Bronchial smooth muscle cell (primary cell): ENCODE results near the gene TDRD1. TPM values are rescaled to one million over a fixed set of nuclear protein-coding genes. Genes with fewer than 3 reads are reported as not detected.

Experiments
- total RNA-seq: library from RNA; depleted of rRNA; stranded (reverse); fragments of >200 nt; gene quantifications from 2 replicates; pipeline ENCODE4 v1.2.1, GENCODE V29; 2014

The TDRD1 gene
- total RNA-seq: 0.16 TPM in 1 of 2 replicates, not detected in the other

GRCh38 chr10:114179148-114179547, at the start of gene TDRD1:
Gene TDRD1, plus strand, starts transcription at chr10:114179353. Its CDS starts 8,479 bp downstream, at chr10:114187832.

GRCh38 chr10:114173921-114174694, 5.0 kb upstream of the TDRD1 start, which contains the start of gene CCDC186:
Gene CCDC186, minus strand, starts transcription at chr10:114174203. Its CDS starts 10,935 bp downstream, at chr10:114163268.

GRCh38 chr10:114239117-114239993, 60.2 kb downstream of the TDRD1 start, which contains the start of gene VWA2:
Gene VWA2, plus strand, starts transcription at chr10:114239254. Its CDS starts 9,460 bp downstream, at chr10:114248714.

Other genes starting within 250 kb of the TDRD1 start
- not detected in 2 replicates for gene ADRB1, start 135.5 kb upstream of the TDRD1 start, total RNA-seq
- gene CCDC186, start 5.2 kb upstream of the TDRD1 start, total RNA-seq: 11.7 and 23.5 TPM in 2 replicates
- gene VWA2, start 59.9 kb downstream of the TDRD1 start, total RNA-seq: 0.86 and 0.95 TPM in 2 replicates
- 0.16 and 0.26 TPM in 2 replicates for gene AFAP1L2, start 225.1 kb downstream of the TDRD1 start, total RNA-seq